Right lobe of liver (tissue), 6 donors: ENCODE measurements around the gene BTBD3. TPM values are rescaled to one million over a fixed set of nuclear protein-coding genes. Genes with fewer than 3 reads are reported as not detected.

Experiments used
- ATAC-seq, 4 donors: fragments of 200-7000 bp; cut with Tn5 transposase; one replicate each; pipeline ENCODE4 v1.9.1; 2020; ENCODE audit warnings: mild to moderate bottlenecking in 4 of 4, moderate library complexity in 4 of 4
- DNase-seq, 3 donors: peaks; one replicate each; pipeline ENCODE4 v3.0.0-alpha.2; 2020
- H3K27ac ChIP-seq, 3 donors: fragments of 200-600 bp; one replicate each; pipeline ENCODE4 v1.8.0; 2022
- H3K27me3 ChIP-seq, 2 donors: fragments of 200-600 bp; one replicate each; pipeline ENCODE4 v1.8.0; 2022
- H3K36me3 ChIP-seq, 4 donors: fragments of 200-600 bp; sonication (generic) in 1 of 4; one replicate each; pipeline versions ENCODE4 v1.5.1 to v1.8.0; 2017 to 2022; ENCODE audit warnings: control low read depth in 1 of 4
- H3K4me1 ChIP-seq, 4 donors: fragments of 200-600 bp; sonication (generic) in 1 of 4; one replicate each; pipeline versions ENCODE4 v1.5.1 to v1.8.0; 2017 to 2022; ENCODE audit warnings: control low read depth in 1 of 4
- H3K4me3 ChIP-seq, 3 donors: fragments of 200-600 bp; one replicate each; pipeline ENCODE4 v1.8.0; 2022
- H3K9me3 ChIP-seq, 4 donors: fragments of 200-600 bp; sonication (generic) in 1 of 4; one replicate each; pipeline versions ENCODE4 v1.5.1 to v1.8.0; 2017 to 2022; ENCODE audit warnings: control low read depth in 1 of 4
- CTCF ChIP-seq, 4 donors: fragments of 200-600 bp in 3 of 4; fragments of 450-650 bp in 1 of 4; IDR thresholded peaks; one replicate each; pipeline versions ENCODE4 v1.5.1 to v1.8.0; 2016 to 2022; ENCODE audit warnings: antibody characterized with exemption in 4 of 4, mild to moderate bottlenecking in 2 of 4
- POLR2A ChIP-seq: fragments of 450-650 bp; IDR thresholded peaks from one replicate; pipeline ENCODE4 v1.6.1; 2017; ENCODE audit warnings: antibody characterized with exemption, mild to moderate bottlenecking
- WGBS: methylation state at CpG from one replicate; pipeline ENCODE4 v1.1.6; 2018; ENCODE audit warnings: low coverage, low lambda C conversion rate; ENCODE audit not compliant: insufficient coverage; ENCODE audit errors: missing lambda C conversion rate; 5-methylcytosine and 5-hydroxymethylcytosine counted together
- intact Hi-C, 2 donors: fragments of 100-400 bp; cut with DNase I; formaldehyde crosslinking; loops; one replicate each; pipeline versions ENCODE4 v1.11.2 to v1.14.1; 2022
- total RNA-seq, 6 experiments: library from RNA; depleted of rRNA in 2 of 6; stranded (reverse); fragments of >200 nt in 2 of 6; fragmentation: NEBNext Ultra II Directional in 3 of 6; extraction: Animal tissue kit (Norgen Biotek cat#: 25700) in 3 of 6; gene quantifications; one replicate each; pipeline versions ENCODE4 v1.1.0 to v1.2.4, GENCODE V29; 2016 to 2023
- donor health status: DM: no; HTN: yes; CAD: no.
- donor health status: DM: no; HTN: no; CAD: no.
- donor health status: DM: no; HTN: no; CAD: no.
- donor health status: DM: no; HTN: yes; CAD: no.
- donor health status: DM: no; HTN: yes; CAD: no.

BTBD3 gene
- total RNA-seq, 6 experiments from 2014 or later = 7.3 to 11.1 (median 8.6) TPM

GRCh38 chr20:11966186-11966585 lies 48.5 kb downstream of the BTBD3 start:
- Histone ChIP-seq H3K9me3 (no peaks in the 10 kb centered on the region), H3K4me3 (no peak overlapping the region), H3K36me3 (no peaks in the 10 kb centered on the region), H3K27ac (no peak overlapping the region), H3K4me1 (no peaks in the 10 kb centered on the region), H3K27me3 (no peaks in the 10 kb centered on the region)
- TF ChIP-seq POLR2A (no peak), CTCF (IDR thresholded peaks at IDR 0.05) (no peak)
- intact Hi-C loops = no loop called here
- 74% methylated on average over 2 of the region's 3 CpGs for WGBS
- DNase-seq = no peak
- ATAC-seq = no peak

GRCh38 chr20:11970243-11970836 lies 52.6 kb downstream of the BTBD3 start:
- no peaks in the 10 kb centered on the region for H3K4me1 ChIP-seq
- no peaks in the 10 kb centered on the region for H3K9me3 ChIP-seq
- intact Hi-C loops = no loop called here
- DNase-seq (no peak), ATAC-seq (no peak)
- WGBS = 69% methylated on average over 3 of the region's 3 CpGs
- H3K27me3 ChIP-seq = no peaks in the 10 kb centered on the region
- no peak overlapping the region for H3K4me3 ChIP-seq
- no peaks in the 10 kb centered on the region for H3K36me3 ChIP-seq
- TF ChIP-seq POLR2A (no peak), CTCF (IDR thresholded peaks at IDR 0.05) (no peak)
- H3K27ac ChIP-seq = no peak overlapping the region

- ATAC-seq = no peak
- intact Hi-C loops = no loop called here
- 88% methylated on average over 1 of the region's 2 CpGs for WGBS
- no peaks in the 10 kb centered on the region for H3K4me1 ChIP-seq
- no peaks in the 10 kb centered on the region for H3K36me3 ChIP-seq
- no peak overlapping the region for H3K27ac ChIP-seq
- no peak overlapping the region for H3K4me3 ChIP-seq
- TF ChIP-seq POLR2A (no peak), CTCF (IDR thresholded peaks at IDR 0.05) (no peak)
- no peaks in the 10 kb centered on the region for H3K9me3 ChIP-seq
- DNase-seq = no peak
- H3K27me3 ChIP-seq = no peaks in the 10 kb centered on the region
These were observed 54.8 kb downstream of the BTBD3 start for GRCh38 chr20:11972478-11972877.
